OCI-LY7 (cell line): ENCODE measurements around the gene DPY19L2.

ENCODE experiments used
- EZH2phosphoT487 ChIP-seq: fragments of 200-600 bp; sonication (generic); IDR thresholded peaks from 2 replicates; pipeline ENCODE4 v1.6.1; 2018; ENCODE audit warnings: low read depth, borderline replicate concordance, mild to moderate bottlenecking, mixed run types, antibody characterized with exemption, low read length, moderate library complexity, mixed read lengths
- TF ChIP-seq, protein P1 (sequence below): fragments of 200-600 bp; sonication (generic); conservative IDR thresholded peaks from 2 replicates; pipeline ENCODE4 v1.5.1; 2014; ENCODE audit warnings: mild to moderate bottlenecking, antibody characterized with exemption, low read length, moderate library complexity, mixed read lengths

DNA sequence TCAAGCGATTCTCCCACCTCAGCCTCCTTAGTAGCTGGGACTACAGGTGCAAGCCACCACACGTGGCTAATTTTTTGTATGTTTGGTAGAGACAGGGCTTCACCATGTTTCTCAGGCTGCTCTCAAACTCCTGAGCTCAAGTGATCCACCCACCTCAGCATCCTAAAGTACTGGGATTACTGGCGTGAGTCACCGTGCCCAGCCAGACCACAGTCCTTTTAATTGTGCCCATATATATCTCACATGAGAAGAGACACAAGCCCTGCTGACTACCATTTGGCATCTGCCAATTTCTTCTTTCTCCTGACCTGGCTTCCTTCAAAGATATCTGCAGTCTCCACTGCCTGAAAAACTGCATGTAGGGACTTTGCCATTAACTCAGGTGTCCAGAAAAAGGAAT is 142.5 kb downstream of the DPY19L2 start:
- TF ChIP-seq, protein P1, sequence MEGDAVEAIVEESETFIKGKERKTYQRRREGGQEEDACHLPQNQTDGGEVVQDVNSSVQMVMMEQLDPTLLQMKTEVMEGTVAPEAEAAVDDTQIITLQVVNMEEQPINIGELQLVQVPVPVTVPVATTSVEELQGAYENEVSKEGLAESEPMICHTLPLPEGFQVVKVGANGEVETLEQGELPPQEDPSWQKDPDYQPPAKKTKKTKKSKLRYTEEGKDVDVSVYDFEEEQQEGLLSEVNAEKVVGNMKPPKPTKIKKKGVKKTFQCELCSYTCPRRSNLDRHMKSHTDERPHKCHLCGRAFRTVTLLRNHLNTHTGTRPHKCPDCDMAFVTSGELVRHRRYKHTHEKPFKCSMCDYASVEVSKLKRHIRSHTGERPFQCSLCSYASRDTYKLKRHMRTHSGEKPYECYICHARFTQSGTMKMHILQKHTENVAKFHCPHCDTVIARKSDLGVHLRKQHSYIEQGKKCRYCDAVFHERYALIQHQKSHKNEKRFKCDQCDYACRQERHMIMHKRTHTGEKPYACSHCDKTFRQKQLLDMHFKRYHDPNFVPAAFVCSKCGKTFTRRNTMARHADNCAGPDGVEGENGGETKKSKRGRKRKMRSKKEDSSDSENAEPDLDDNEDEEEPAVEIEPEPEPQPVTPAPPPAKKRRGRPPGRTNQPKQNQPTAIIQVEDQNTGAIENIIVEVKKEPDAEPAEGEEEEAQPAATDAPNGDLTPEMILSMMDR: no peak
- no peak for TF ChIP-seq EZH2phosphoT487
